Measurements from ENCODE around the gene C2orf81.
A peak's percentile ranks its signal among the peaks of the same experiment; 100 is the strongest.
"Not testable (repeated sequence)": the region's sequence is repeated elsewhere in the genome, so short reads cannot be mapped to it uniquely, and the experiment has no call there.

The C2orf81 gene

GRCh38 chr2:74457549-74458131 lies 36.2 kb upstream of the C2orf81 start:
- peak overlapping the region; percentile 97 for H3K9ac ChIP-seq (ENCODE audit: low read depth, low read length)
- H3K4me1 ChIP-seq (ENCODE audit: insufficient read depth, low read length), result peaks cover 10% of the 10 kb centered on the region
- H3K36me3 ChIP-seq (ENCODE audit: insufficient read depth, low read depth, low read length), result peaks cover 10% of the 10 kb centered on the region
- peak overlapping the region; percentile 95 for H3K4me3 ChIP-seq (ENCODE audit: low read length)
- no peaks in the 10 kb centered on the region for H3K27me3 ChIP-seq (ENCODE audit: insufficient read depth, low read length)
- H3K9me3 ChIP-seq (ENCODE audit: insufficient read depth, low read depth, low read length), result no peaks in the 10 kb centered on the region
- peak overlapping the region; percentile 97 for H3K27ac ChIP-seq (ENCODE audit: low read length)

GRCh38 chr2:74457129-74457548 lies 35.7 kb upstream of the C2orf81 start:
- Histone ChIP-seq H3K27ac (ENCODE audit: low read length) (peak overlapping the region; percentile 18), H3K9me3 (ENCODE audit: insufficient read depth, low read depth, low read length) (no peaks in the 10 kb centered on the region), H3K4me1 (ENCODE audit: insufficient read depth, low read length) (peaks cover 10% of the 10 kb centered on the region), H3K27me3 (ENCODE audit: insufficient read depth, low read length) (no peaks in the 10 kb centered on the region), H3K36me3 (ENCODE audit: insufficient read depth, low read depth, low read length) (peaks cover 5% of the 10 kb centered on the region; the same call in 1 of the 2 replicates), H3K9ac (ENCODE audit: low read depth, low read length) (peak overlapping the region; percentile 97), H3K4me3 (ENCODE audit: low read length) (peak overlapping the region; percentile 95)

- Histone ChIP-seq H3K27me3 (ENCODE audit: insufficient read depth, low read length) (no peaks in the 10 kb centered on the region), H3K4me1 (ENCODE audit: insufficient read depth, low read length) (peaks cover 10% of the 10 kb centered on the region), H3K9ac (ENCODE audit: low read depth, low read length) (peak within 1 kb of the TSS; percentile 66; the same call in 1 of the 2 replicates), H3K36me3 (ENCODE audit: insufficient read depth, low read depth, low read length) (no peaks in the 10 kb centered on the region), H3K27ac (ENCODE audit: low read length) (peak within 1 kb of the TSS; percentile 32), H3K9me3 (ENCODE audit: insufficient read depth, low read depth, low read length) (no peaks in the 10 kb centered on the region), H3K4me3 (ENCODE audit: low read length) (peak within 1 kb of the TSS; percentile 88)
These were observed 33.5 kb upstream of the C2orf81 start, which contains the start of gene INO80B for GRCh38 chr2:74454654-74455511. Gene INO80B (plus strand): TSS chr2:74455087. CDS start chr2:74455117, 30 bp downstream.

DNA sequence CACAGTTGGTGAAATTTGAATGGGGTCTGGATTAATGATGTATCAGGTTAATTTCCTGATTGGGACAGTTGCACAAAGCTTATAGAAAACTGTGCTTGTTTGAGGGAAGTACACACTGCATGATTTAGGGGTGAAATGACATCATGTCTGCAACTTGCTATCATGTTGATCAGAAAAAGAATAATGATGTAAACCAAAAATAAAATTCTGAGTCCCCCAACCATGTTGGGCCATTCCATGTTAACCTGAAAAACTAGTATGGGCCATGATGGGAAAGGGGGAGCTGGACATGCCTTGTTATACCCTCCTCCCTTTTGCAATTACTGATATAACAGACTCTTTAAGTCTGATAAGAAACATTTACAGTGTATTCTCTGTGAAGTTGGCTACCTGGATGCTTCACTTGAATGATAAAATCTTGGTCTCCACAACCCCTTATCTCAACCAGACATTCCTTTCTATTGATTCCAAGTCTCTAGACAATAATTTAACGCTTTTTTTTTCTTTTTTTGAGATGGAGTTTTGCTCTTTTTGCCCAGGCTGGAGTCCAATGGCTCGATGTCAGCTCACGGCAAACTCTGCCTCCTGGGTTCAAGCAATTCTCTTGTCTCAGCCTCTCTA lies 29.3 kb upstream of the C2orf81 start:
- Histone ChIP-seq H3K36me3 (ENCODE audit: insufficient read depth, low read depth, low read length) (no peaks in the 10 kb centered on the region), H3K4me3 (ENCODE audit: low read length) (no peak overlapping the region), H3K4me1 (ENCODE audit: insufficient read depth, low read length) (peaks cover 3% of the 10 kb centered on the region; the same call in 1 of the 2 replicates), H3K9me3 (ENCODE audit: insufficient read depth, low read depth, low read length) (no peaks in the 10 kb centered on the region), H3K27ac (ENCODE audit: low read length) (no peak overlapping the region), H3K9ac (ENCODE audit: low read depth, low read length) (no peak overlapping the region), H3K27me3 (ENCODE audit: insufficient read depth, low read length) (no peaks in the 10 kb centered on the region)

GRCh38 chr2:74448771-74449170 lies 27.4 kb upstream of the C2orf81 start:
- H3K27ac ChIP-seq (ENCODE audit: low read length), result no peak overlapping the region
- no peak overlapping the region for H3K9ac ChIP-seq (ENCODE audit: low read depth, low read length)
- H3K36me3 ChIP-seq (ENCODE audit: insufficient read depth, low read depth, low read length), result no peaks in the 10 kb centered on the region
- H3K9me3 ChIP-seq (ENCODE audit: insufficient read depth, low read depth, low read length), result no peaks in the 10 kb centered on the region
- no peaks in the 10 kb centered on the region for H3K4me1 ChIP-seq (ENCODE audit: insufficient read depth, low read length)
- H3K4me3 ChIP-seq (ENCODE audit: low read length), result no peak overlapping the region
- H3K27me3 ChIP-seq (ENCODE audit: insufficient read depth, low read length), result peaks cover 9% of the 10 kb centered on the region; the same call in 1 of the 2 replicates

GRCh38 chr2:74447230-74447999 lies 26.0 kb upstream of the C2orf81 start:
- Histone ChIP-seq H3K36me3 (ENCODE audit: insufficient read depth, low read depth, low read length) (no peaks in the 10 kb centered on the region), H3K4me3 (ENCODE audit: low read length) (no peak overlapping the region), H3K4me1 (ENCODE audit: insufficient read depth, low read length) (no peaks in the 10 kb centered on the region), H3K9me3 (ENCODE audit: insufficient read depth, low read depth, low read length) (no peaks in the 10 kb centered on the region), H3K27ac (ENCODE audit: low read length) (no peak overlapping the region), H3K9ac (ENCODE audit: low read depth, low read length) (no peak overlapping the region), H3K27me3 (ENCODE audit: insufficient read depth, low read length) (peaks cover 11% of the 10 kb centered on the region; the same call in 1 of the 2 replicates)

- peaks cover 4% of the 10 kb centered on the region; the same call in 1 of the 2 replicates for H3K4me1 ChIP-seq (ENCODE audit: insufficient read depth, low read length)
- H3K27ac ChIP-seq (ENCODE audit: low read length), result no peak overlapping the region
- no peak overlapping the region for H3K9ac ChIP-seq (ENCODE audit: low read depth, low read length)
- H3K27me3 ChIP-seq (ENCODE audit: insufficient read depth, low read length), result peaks cover 24% of the 10 kb centered on the region; the same call in 1 of the 2 replicates
- H3K36me3 ChIP-seq (ENCODE audit: insufficient read depth, low read depth, low read length), result no peaks in the 10 kb centered on the region
- no peaks in the 10 kb centered on the region for H3K9me3 ChIP-seq (ENCODE audit: insufficient read depth, low read depth, low read length)
- H3K4me3 ChIP-seq (ENCODE audit: low read length), result no peak overlapping the region
These were observed 23.3 kb upstream of the C2orf81 start for GRCh38 chr2:74444498-74445318.

- Histone ChIP-seq H3K9ac (ENCODE audit: low read depth, low read length) (peak overlapping the region; percentile 92; the same call in 1 of the 2 replicates), H3K27me3 (ENCODE audit: insufficient read depth, low read length) (peaks cover 24% of the 10 kb centered on the region; the same call in 1 of the 2 replicates), H3K4me3 (ENCODE audit: low read length) (peak overlapping the region; percentile 94), H3K4me1 (ENCODE audit: insufficient read depth, low read length) (peaks cover 22% of the 10 kb centered on the region)
- H3K36me3 ChIP-seq (ENCODE audit: insufficient read depth, low read depth, low read length); H3K27ac ChIP-seq (ENCODE audit: low read length); H3K9me3 ChIP-seq (ENCODE audit: insufficient read depth, low read depth, low read length): not testable (repeated sequence)
These were observed 21.3 kb upstream of the C2orf81 start for GRCh38 chr2:74442483-74443297.

DNA sequence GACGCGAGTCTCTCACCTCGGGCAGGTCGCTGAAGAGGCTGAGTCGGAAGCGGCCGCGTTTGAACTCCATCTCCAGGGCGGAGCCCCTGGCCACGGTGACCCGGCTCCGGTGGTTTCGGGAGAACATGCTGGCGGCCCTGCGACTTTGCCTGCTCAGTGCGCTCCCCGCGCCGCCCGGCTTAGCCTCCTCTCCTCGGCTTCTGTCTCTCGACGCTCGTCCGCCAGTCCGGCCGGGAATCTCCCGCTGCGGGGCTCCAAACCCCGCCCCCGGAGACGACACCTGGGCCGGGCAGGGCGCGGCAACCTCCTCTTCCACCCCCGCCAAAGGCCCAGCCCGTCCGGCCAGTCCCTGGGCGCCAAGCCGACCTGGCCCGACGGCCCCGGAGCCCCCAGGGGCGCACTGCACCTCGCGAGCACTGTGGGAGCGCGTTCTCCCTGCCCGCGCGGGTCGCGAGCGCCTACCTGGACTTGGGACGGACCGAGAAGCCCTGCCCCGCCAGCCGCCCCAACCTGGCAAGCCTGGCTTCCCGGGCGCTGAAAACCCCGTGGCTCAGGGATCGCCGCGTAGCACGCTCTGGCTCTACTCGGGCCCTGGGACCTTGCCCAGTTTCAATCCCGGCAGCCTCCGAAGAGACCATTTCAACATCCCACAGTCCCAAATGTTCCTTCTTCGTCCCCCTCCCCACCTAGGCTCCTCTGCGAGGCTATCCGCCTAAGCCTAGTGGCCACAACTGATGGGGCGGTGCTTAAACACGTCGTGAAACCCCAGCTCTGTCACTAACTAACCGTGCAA lies 20.5 kb upstream of the C2orf81 start, which contains the start of gene RTKN:
Gene RTKN (minus strand): TSS at position 248 of the 793 bp plus-strand sequence. CDS start 121 bp downstream, at position 127.
- peaks cover 24% of the 10 kb centered on the region; the same call in 1 of the 2 replicates for H3K27me3 ChIP-seq (ENCODE audit: insufficient read depth, low read length)
- no peaks in the 10 kb centered on the region for H3K9me3 ChIP-seq (ENCODE audit: insufficient read depth, low read depth, low read length)
- H3K36me3 ChIP-seq (ENCODE audit: insufficient read depth, low read depth, low read length), result peaks cover 6% of the 10 kb centered on the region; the same call in 1 of the 2 replicates
- peak within 1 kb of the TSS; percentile 92 for H3K9ac ChIP-seq (ENCODE audit: low read depth, low read length)
- H3K4me3 ChIP-seq (ENCODE audit: low read length), result peak within 1 kb of the TSS; percentile 94
- peaks cover 29% of the 10 kb centered on the region for H3K4me1 ChIP-seq (ENCODE audit: insufficient read depth, low read length)
- peak within 1 kb of the TSS; percentile 67 for H3K27ac ChIP-seq (ENCODE audit: low read length)
